GM12873 (cell line): ENCODE measurements around the gene SIPA1L3.

Experiments
- TF ChIP-seq, protein P1 (sequence below): IDR thresholded peaks from 2 replicates; pipeline ENCODE4 v1.5.1; 2012; ENCODE audit warnings: low read depth, mild to moderate bottlenecking, moderate library complexity, low read length, control low read depth; ENCODE audit not compliant: insufficient read depth; ENCODE audit errors: missing control alignments

The SIPA1L3 gene

DNA sequence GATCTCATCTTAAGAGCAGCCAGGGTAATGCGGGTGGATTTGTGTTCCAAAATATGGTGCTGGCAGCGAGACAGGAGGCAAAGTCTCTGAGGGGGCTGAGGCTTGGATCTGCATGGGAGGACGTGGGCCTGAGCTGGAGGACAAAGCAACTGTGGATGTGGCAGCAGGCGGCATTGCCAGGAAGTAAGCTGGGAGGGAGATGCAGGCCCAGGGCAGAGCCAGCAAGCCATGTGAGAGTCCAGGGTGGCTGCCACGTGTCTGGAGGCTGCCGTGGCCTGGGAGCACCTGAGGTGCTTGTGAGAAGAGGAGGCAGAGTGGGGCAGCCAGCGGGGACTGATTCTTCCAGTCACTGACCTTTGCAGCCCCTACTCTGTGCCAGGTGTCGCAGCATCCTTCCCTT lies 265.0 kb downstream of the SIPA1L3 start:
- TF ChIP-seq, protein P1, sequence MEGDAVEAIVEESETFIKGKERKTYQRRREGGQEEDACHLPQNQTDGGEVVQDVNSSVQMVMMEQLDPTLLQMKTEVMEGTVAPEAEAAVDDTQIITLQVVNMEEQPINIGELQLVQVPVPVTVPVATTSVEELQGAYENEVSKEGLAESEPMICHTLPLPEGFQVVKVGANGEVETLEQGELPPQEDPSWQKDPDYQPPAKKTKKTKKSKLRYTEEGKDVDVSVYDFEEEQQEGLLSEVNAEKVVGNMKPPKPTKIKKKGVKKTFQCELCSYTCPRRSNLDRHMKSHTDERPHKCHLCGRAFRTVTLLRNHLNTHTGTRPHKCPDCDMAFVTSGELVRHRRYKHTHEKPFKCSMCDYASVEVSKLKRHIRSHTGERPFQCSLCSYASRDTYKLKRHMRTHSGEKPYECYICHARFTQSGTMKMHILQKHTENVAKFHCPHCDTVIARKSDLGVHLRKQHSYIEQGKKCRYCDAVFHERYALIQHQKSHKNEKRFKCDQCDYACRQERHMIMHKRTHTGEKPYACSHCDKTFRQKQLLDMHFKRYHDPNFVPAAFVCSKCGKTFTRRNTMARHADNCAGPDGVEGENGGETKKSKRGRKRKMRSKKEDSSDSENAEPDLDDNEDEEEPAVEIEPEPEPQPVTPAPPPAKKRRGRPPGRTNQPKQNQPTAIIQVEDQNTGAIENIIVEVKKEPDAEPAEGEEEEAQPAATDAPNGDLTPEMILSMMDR, result no peak

DNA sequence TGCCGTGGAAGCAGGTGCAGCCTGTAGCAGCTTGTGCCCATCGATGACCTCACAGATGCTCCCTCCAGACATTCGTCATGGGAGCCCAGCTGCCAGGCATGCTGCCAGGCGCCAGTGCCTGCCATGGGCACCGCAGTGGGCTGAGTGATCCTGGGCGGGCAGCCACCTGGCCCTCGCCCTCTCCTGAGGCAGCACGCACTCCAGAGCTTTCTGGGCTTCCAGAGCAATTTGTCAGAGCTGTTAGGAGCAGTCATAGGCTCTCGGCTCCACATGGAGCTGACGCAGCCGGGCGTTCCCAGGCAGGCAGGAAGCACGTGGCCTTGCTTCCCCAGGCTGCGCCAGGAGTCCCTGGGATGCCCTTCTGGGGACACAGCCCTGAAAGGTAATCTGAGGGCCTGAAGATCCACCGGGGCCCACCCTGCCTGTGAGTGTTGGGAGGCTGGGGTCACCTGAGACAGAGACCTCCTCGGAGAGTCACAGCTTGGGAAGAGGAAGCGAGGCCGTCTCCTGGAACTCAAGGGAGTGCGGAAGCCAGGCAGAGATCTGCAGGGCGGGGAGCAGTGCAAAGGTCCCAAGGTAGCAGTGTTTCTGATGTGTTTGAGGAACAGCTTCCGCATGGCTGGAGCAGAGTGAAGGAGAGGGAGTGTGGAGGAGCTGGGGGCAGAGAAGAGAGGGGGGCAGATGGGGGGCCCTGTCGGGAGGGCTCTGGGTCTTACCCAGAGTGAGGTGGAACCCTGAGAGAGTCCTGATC lies 266.5 kb downstream of the SIPA1L3 start:
- TF ChIP-seq, protein P1, result no peak

DNA sequence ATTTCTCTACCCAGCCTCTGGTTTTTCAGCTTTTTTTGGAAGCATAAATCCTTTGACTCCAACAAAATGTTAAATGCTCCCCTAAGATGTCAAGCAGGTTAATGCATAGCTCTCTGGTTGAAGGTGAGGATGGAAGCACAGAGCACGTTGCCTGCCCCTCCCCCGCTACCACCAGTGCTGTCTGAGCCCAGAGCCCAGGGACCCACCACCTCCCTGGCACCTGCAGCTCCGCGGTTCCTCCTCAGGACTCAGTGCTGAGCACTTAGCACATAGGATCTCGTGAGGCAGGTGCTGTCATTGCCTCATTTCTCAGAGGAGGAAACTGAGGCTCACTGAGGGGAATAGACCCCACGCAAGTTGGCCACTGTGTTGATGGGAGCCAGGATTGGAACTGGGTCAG lies 268.4 kb downstream of the SIPA1L3 start:
- TF ChIP-seq, protein P1, result no peak

DNA sequence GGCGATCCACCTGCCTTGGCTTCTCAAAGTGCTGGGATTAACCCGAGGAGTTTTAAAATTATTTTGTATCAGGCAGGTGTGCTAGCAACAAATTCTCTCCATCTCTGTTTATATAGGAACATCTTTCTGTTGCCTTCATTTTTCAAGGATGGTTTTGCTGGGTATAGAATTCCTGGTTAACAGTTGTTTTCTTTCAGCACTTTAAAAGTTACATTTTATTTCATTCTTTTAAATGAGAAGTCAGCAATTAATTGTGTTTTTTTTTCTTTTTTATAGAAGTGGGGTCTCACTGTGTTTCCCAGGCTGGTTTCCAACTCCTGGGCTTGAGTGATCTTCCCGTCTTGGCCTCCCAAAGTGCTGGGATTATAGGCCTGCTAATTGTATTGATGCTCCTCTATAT lies 273.1 kb downstream of the SIPA1L3 start:
- TF ChIP-seq, protein P1, result no peak

DNA sequence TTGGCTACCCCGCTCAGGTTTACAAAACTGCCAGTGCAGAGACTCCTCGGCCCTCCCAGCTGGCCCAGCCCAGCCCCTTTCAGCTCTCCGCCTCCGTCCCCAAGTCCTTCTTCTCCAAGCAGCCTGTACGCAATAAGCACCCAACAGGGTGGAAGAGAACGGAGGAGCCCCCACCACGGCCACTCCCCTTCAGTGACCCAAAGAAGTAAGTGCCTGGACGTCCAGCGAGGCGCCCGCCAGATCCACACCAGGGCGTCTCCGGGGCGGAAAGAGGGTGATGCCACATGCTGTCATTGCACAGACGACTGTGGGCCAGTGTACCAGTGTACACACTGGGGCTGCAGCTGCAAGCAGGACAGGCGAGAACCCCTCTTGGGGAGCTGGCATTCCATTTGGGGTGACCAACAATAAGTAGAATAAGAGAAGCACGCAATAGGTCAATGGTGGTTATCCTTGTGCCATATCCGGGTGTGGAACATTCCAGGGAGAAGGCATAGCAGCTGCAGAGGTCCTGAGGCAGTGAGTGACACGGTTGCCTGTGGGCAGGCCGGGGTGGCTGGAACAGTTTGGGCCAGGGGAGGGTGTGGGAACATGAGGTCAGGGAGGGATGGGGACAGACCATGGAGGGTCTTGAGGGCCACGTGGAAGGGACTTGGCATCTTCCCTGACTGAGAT lies 275.7 kb downstream of the SIPA1L3 start:
- TF ChIP-seq, protein P1, result no peak

DNA sequence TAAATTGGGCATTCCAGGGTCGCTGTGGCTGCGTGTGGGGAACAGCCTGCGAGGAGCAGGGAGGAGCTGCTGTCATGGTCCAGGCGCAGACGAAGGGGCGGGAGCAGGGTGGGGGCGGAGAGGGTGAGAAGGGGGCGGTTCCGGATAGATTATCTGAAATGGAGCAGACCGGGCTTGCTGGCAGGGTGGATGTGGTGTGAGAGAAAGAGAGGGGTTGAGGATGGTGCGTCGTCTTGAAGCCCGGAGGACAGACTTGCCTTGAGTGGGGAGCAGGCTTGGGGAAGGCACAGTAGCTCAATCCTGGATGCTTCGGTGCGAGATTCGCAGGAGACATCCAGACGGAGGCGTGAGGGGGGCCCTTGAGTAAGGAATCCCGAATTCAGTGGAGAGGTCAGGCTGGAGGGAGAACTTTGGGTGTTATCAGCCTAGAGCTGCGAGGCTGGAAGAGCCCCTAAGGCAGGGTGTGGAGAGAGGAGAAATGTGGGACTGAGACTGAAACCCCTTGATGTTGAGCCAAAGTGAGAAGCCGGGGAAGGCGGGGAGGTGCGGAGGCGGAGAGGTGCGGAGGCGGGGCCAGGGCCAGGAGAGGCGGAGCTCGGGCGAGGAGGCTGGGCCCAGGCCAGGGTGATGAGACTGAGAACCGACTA lies 276.4 kb downstream of the SIPA1L3 start:
- TF ChIP-seq, protein P1, result no peak

DNA sequence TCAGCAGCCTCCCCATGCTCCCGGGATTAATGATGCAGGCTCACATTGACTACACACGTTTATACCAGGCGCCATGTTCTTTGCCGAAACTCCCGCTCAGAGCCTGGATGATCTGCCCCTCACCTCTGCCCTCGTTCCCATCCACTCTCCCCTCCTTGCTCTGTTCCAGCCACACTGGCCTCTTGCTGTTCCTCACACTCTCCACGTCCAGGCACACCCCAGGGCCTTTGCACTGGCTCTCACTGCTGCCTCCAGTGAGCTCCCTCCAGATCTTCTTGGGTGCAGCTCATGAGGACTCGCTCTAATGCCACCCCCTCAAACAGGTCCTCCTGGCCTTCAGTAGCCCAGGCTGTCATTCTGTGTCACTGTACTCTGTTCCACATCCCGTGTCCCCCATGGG lies 277.8 kb downstream of the SIPA1L3 start:
- TF ChIP-seq, protein P1, result no peak
